SH-SY5Y (cell line): ENCODE measurements around the gene HLA-DPB1.

Experiments used
- GATA2 ChIP-seq: IDR thresholded peaks from 2 replicates; pipeline ENCODE4 v1.6.1; 2011; ENCODE audit warnings: mild to moderate bottlenecking, low read depth, low read length
- GATA3 ChIP-seq: IDR thresholded peaks from 2 replicates; pipeline ENCODE4 v1.6.1; 2011; ENCODE audit warnings: low read depth, mild to moderate bottlenecking, low read length, moderate library complexity

- TF ChIP-seq GATA2 = no peak
- TF ChIP-seq GATA3 = no peak
Observed at GRCh38 chr6:33052627-33053026, 23.2 kb upstream of the HLA-DPB1 start.
